Breast epithelium (tissue), 4 donors: ENCODE results near the gene SRGAP2B. TPM values are rescaled to one million over a fixed set of nuclear protein-coding genes. Genes with fewer than 3 reads are reported as not detected.
"Not testable (repeated sequence)": the region's sequence is repeated elsewhere in the genome, so short reads cannot be mapped to it uniquely, and the experiment has no call there.

Experiments used
- DNase-seq, 2 donors: peaks; one replicate each; pipeline ENCODE4 v3.0.0-alpha.2; 2019; ENCODE audit warnings: low spot score in 2 of 2
- H3K27ac ChIP-seq, 2 donors: fragments of 200-600 bp; sonication (generic) in 1 of 2; one replicate each; pipeline ENCODE4 v1.5.1; 2016 to 2019; ENCODE audit warnings: mild to moderate bottlenecking in 1 of 2
- H3K27me3 ChIP-seq, 2 donors: fragments of 200-600 bp; sonication (generic) in 1 of 2; one replicate each; pipeline versions ENCODE4 v1.5.1 to v1.6.0; 2017 to 2019; ENCODE audit warnings: control low read depth in 1 of 2, mild to moderate bottlenecking in 1 of 2
- H3K36me3 ChIP-seq: fragments of 200-600 bp; one replicate; pipeline ENCODE4 v1.5.1; 2019
- H3K4me1 ChIP-seq, 2 donors: fragments of 200-600 bp; sonication (generic); one replicate each; pipeline ENCODE4 v1.5.1; 2016 to 2019; ENCODE audit warnings: control low read depth in 1 of 2
- H3K4me3 ChIP-seq, 3 donors: fragments of 200-600 bp; sonication (generic); 1 replicate in 2 of 3; 2 replicates in 1 of 3; pipeline ENCODE4 v1.5.1; 2016 to 2019; ENCODE audit warnings: mild to moderate bottlenecking in 3 of 3, moderate library complexity in 2 of 3
- H3K9me3 ChIP-seq, 2 donors: fragments of 200-600 bp; sonication (generic) in 1 of 2; one replicate each; pipeline ENCODE4 v1.5.1; 2016 to 2019; ENCODE audit warnings: control low read depth in 1 of 2
- intact Hi-C: fragments of 100-400 bp; cut with DNase I; formaldehyde crosslinking; loops from one replicate; pipeline ENCODE4 v1.15.1; 2023; ENCODE audit warnings: low total_unique reads
- total RNA-seq, 3 donors: library from RNA; depleted of rRNA; stranded (reverse); fragments of >200 nt; gene quantifications; one replicate each; pipeline ENCODE4 v1.1.0, GENCODE V29; 2016

Gene SRGAP2B
- total RNA-seq, 3 donors from 2014 or later = 12.0 to 21.8 (median 14.4) TPM

DNA sequence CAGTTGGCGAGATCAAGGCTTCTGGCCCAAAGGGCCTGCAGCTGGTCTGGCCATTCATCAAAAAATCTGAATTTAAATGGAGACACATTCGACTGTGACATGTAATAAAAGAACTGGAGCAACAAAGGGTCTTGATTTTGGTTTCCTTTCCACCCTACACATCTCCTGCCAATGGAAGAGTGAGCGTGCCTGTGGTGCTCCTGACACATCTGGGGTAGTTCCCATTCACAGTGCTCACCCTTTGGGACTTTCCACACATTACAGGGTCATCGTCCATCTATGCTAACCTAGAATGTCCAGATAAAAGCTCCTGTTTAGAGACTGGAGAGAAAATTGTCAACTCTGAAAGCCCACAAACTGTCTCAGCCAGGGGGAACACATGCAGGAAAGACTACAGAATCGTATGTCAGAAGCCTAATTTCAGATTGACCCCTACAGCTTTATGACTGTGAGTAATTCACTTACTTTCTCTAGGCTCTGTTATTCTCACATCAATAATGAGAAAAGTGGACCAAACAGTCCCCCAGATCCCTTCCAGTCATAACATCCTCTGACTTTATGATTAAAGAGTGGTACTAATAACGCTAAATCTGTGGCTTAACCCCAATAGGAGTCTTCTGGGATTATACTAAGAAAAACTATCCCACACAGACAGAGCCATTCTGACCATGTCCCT lies 46.8 kb downstream of the SRGAP2B start:
- not testable (repeated sequence) for H3K27ac ChIP-seq

DNA sequence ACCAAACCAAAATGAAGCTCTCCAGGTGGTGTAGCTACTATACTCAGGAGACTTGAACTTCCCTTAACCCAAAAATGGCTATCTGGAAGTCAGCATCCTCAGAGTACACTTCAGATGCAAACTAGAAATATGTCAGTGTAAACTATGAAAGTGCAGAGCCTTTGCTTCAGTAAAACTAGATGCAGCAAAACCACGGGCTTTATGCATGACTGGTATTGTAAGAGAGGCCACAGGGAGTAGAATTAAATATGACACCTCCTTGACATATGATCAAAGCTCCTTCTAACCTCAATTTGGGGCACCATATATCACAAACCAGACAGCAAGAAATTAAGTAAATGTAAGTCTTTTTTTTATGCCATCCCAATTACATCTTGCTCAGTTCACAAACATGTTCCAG lies 47.6 kb downstream of the SRGAP2B start:
- H3K4me3 ChIP-seq, H3K9me3 ChIP-seq, H3K4me1 ChIP-seq, DNase-seq, H3K27ac ChIP-seq, H3K27me3 ChIP-seq, intact Hi-C loops, H3K36me3 ChIP-seq: not testable (repeated sequence)

More for the DNA sequence above, 46.8 kb downstream of the SRGAP2B start:
- H3K9me3 ChIP-seq, intact Hi-C loops, DNase-seq, H3K36me3 ChIP-seq, H3K27me3 ChIP-seq, H3K4me1 ChIP-seq, H3K4me3 ChIP-seq: not testable (repeated sequence)

DNA sequence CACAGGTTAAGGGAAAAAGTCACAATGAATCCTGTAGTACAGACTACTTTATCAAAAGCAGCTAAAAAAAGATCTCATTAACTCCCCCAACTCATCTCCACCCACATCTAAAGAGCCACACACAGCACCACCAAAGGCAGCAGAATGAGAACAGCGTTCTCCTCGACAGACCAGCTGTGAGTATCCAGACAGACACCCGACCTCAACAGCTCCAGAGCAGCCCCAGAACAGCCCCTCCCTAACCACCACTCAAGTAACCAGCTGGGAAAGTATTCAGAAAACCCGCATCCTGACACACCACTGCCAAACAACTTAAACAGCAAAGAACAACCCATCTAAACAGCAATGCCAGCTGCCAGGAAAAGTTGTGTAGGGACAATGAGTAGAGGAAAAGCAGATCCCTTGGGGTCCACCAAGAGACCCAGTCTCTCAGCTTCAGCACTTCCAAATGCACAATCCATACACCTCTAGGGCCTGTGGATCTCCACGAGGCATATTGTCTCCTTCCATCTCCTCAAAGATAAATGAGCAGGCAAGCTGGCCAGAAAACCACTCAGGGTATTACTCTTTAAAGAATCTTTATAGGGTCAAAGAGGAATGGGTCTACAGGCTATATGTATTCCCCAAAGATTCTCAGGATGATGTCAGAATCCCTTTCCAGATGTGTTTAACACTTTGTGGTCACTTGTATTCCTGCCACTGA lies 49.4 kb downstream of the SRGAP2B start:
- H3K36me3 ChIP-seq, H3K27me3 ChIP-seq, H3K27ac ChIP-seq, DNase-seq, H3K4me3 ChIP-seq, H3K4me1 ChIP-seq, H3K9me3 ChIP-seq, intact Hi-C loops: not testable (repeated sequence)

DNA sequence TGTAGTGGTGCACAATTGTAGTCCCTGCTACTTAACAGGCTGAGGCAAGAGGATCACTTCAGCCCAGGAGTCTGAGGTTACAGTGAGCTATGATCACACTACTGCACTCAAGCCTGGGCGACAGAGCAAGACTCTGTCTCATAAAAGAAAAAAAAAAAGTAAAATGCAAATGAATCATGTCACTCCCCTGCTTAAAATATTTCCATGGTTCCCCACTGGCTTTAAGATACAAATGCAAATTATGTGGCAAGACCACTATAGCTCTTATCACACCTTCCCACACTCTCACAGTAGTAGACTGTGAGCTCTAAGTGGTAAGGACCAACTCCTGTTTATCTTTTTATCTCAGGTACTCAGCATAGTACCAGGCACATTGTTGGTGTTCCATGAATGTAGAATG lies 53.6 kb downstream of the SRGAP2B start:
- H3K4me3 ChIP-seq, H3K36me3 ChIP-seq, intact Hi-C loops, H3K27me3 ChIP-seq, H3K9me3 ChIP-seq, DNase-seq, H3K4me1 ChIP-seq, H3K27ac ChIP-seq: not testable (repeated sequence)

DNA sequence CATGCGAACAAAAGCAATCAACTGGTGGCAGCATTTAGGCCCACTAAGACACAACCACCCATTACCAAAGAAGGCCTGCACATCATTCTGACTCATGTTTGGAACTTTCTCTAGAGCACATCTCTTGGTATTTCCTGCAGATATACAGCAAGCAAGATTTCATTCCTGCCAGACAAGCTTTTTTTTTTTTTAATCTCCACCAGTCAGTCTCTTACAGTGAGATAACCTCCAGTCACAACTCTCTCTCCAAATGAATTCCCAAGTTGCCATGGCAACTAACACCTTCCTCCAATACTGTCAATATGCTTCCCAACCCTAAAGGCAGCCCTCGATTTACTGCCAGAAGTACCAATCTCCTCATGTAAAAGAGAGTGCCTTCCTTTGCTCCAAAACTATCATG lies 59.1 kb downstream of the SRGAP2B start:
- H3K4me1 ChIP-seq, intact Hi-C loops, H3K36me3 ChIP-seq, DNase-seq, H3K27ac ChIP-seq, H3K27me3 ChIP-seq, H3K4me3 ChIP-seq, H3K9me3 ChIP-seq: not testable (repeated sequence)

DNA sequence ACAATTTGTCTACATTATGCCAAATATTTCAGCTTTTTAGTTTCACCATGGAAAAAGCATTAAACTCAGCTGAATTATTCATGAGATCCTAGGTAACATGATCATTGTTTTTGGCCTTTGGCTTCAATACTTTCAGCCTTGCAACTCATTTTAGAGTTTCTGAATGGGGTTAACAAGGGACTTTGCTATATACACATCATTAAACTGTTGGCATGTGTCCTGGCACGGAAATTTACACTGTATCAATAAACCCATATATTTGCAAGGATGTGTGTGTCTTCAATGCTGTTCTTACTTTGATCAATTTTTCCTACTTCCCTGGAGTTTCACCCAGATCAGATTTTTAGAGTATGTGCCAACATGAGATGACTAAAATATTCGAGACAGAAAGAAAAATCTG lies 61.6 kb downstream of the SRGAP2B start:
- intact Hi-C loops, H3K9me3 ChIP-seq, H3K27me3 ChIP-seq, H3K4me3 ChIP-seq, H3K4me1 ChIP-seq, H3K36me3 ChIP-seq, H3K27ac ChIP-seq, DNase-seq: not testable (repeated sequence)

DNA sequence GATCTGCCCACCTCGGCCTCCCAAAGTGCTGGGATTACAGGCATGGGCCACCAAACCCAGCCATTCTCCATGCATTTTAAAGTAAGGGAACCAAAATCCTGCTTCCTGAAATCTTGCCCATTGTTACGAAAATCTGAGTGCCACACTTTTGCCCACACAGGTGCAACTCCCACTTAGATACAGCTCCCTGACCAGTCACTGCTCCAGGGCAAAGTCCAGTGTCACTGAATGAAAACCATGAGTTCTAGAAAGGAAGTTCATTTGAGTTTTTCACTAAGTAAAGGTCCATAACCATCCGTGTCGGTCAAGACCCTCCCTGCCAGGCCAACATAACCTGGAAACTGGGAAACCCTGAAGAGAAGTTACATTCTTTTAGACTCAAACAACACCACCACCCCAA lies 67.9 kb downstream of the SRGAP2B start:
- DNase-seq, H3K27ac ChIP-seq, H3K27me3 ChIP-seq, intact Hi-C loops, H3K9me3 ChIP-seq, H3K36me3 ChIP-seq, H3K4me3 ChIP-seq, H3K4me1 ChIP-seq: not testable (repeated sequence)

DNA sequence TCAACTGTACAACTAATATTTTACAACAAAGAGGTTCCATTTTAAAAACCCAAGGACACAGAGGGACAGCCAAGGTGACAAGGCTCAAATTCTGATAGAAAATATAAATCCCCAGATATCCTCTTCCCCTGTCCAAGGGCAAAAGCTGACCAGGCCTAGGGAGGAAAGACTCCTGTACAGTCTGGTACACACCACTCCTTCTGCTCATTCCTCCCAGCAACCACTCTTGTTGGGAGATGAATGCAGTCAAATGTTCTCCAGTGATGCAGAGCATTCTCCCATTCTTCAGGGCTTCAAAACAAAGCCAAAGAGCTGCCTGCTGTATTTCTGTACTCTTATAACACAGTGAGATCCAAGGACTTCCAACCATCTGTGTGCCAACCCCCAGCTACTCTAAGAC lies 69.8 kb downstream of the SRGAP2B start:
- intact Hi-C loops, H3K36me3 ChIP-seq, H3K4me1 ChIP-seq, DNase-seq, H3K9me3 ChIP-seq, H3K4me3 ChIP-seq, H3K27ac ChIP-seq, H3K27me3 ChIP-seq: not testable (repeated sequence)

DNA sequence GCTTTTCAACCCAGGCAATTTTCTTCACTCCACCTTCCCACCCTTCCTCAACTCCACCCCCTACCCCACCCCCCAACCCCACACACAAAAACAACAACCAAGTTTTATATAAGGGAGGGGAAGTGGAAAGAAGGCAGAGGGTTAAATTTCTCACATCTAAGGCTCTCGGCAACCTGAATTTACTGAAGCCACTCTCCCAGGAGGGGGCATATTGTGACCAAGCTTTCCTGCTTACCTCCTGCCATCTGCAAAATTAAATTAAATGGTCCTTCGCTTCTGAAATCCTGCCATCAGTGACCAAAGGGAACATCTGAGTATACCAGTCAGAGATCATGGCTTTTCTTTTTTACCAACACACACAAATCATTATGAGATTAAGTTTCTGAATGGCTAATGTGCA lies 72.9 kb downstream of the SRGAP2B start:
- H3K4me1 ChIP-seq, H3K36me3 ChIP-seq, H3K9me3 ChIP-seq, H3K27me3 ChIP-seq, intact Hi-C loops, DNase-seq, H3K27ac ChIP-seq, H3K4me3 ChIP-seq: not testable (repeated sequence)

DNA sequence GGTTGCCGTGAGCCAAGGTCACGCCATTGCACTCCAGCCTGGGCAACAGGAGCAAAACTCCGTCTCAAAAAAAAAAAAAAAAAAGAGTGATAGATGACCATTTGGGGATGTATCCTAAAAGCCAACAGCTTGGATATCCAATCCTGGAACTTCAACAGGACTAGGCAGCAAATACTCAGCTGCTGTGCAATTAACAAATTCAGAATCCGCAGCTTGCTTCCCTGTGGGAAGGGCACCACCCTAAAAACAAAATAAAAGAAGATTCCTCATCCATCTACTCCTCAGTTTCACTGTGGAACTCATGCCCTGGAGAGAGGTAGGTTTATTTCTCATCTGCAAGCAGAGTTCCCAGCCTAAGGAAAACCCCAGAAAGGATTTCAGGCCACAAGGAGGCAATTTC lies 73.4 kb downstream of the SRGAP2B start:
- H3K9me3 ChIP-seq, H3K4me3 ChIP-seq, H3K27me3 ChIP-seq, DNase-seq, H3K36me3 ChIP-seq, H3K4me1 ChIP-seq, H3K27ac ChIP-seq, intact Hi-C loops: not testable (repeated sequence)

DNA sequence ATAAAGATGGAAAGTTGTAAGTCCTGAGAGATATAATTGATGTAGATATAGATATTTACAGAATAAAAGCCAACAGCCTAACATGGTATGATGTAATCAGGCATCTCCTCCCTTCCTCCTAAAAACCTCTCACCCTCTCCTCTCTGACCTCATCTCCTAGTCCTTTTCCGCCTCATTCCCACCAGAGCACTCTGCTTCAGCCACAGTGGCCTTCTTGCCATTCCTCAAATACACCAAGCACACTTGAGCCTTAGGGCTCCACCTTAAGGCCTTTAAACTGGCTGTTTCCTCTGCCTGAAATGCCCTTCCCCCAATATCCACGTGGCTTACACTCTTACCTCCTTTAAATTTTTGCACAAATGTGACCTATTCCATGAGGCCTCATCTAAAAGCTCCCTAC lies 75.4 kb downstream of the SRGAP2B start:
- H3K4me1 ChIP-seq, H3K27ac ChIP-seq, H3K4me3 ChIP-seq, DNase-seq, H3K36me3 ChIP-seq, H3K27me3 ChIP-seq, H3K9me3 ChIP-seq, intact Hi-C loops: not testable (repeated sequence)

DNA sequence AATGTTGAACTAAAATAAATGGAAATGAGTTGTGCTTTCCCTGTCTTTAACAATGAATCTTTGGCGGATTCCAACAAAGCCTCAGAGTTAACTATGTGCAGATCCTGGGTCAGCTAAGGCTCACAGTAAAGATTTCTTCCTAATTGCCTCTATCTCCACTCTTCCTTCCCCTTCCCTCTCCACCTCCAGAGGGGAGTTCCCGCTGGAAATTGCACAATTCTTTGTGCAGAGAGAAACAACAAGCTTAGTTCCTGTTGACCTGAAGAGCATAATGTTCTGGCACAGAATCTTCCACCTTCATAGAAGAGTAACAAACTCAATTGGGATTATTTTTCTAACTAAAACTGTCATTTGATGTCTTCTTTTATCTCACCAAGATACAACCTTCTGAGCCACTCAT lies 77.4 kb downstream of the SRGAP2B start:
- H3K27me3 ChIP-seq, H3K4me3 ChIP-seq, DNase-seq, H3K27ac ChIP-seq, intact Hi-C loops, H3K4me1 ChIP-seq, H3K9me3 ChIP-seq, H3K36me3 ChIP-seq: not testable (repeated sequence)

DNA sequence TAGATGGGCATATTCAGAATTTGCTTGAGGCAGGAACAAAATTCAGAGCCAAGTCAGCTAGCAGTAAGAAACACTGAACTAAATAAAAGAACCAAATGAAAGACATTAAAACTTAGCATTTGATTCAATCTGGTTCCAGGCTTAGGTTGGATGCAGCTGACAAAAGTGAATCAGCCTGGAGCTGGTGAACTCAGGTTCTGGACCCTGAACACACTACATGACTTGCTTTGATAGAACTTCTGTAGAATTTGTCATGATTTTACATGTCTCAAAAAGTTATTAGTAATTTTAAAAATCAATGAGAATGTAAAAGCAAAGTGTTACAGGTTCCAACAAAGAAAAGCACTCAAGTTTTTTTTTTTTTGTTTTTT lies 78.7 kb downstream of the SRGAP2B start:
- H3K4me3 ChIP-seq, H3K4me1 ChIP-seq, H3K36me3 ChIP-seq, H3K27me3 ChIP-seq, H3K27ac ChIP-seq, intact Hi-C loops, DNase-seq, H3K9me3 ChIP-seq: not testable (repeated sequence)
